ENCODE results near the gene HTRA1. TPM values are rescaled to one million over a fixed set of nuclear protein-coding genes. Genes with fewer than 3 reads are reported as not detected.

Gene HTRA1
- total and polyA plus RNA-seq, 7 donors, result 11.4 to 30.8 (median 11.8) TPM

DNA sequence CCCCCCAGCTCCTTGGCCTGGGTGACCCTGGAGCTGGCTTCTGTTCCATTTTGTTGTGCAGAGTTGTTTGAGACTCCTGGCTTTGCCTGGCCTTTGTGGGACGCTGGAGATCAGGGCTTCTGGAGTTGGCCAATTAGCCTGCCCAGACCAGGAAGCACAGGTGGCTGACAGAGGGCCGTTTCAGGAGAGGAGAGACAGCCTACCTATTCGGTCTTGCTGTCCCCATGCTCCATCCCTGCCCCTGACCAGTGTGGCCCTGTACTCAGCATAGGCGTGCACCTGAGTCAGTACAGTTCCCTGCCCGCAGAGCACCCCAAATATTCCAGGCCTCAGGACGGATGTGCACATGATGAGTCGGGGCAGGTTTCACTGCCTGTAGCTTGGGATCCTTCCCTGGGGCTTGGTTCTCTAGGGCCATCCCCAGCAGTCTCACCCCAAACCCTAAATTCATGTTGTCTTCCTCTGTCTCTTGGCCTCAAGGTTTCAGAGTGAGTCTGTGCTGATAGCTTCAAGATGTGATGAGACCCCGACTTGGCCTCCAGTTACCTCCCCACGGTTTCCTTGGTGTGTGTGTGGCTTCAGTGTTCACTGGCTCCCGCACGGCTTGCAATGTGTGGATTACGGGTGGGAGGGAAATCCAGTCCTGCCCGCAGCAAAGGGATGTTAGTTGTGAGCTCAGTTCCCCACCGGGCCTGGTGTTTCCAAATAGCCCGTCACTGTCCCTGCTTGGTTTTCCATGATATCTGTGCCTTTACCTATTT is 44.7 kb downstream of the HTRA1 start:
- Histone ChIP-seq H3K9me3 (no peaks in the 10 kb centered on the region), H3K4me1 (no peaks in the 10 kb centered on the region), H3K27me3 (ENCODE audit: insufficient read depth in 3 of 3, low read length in 2 of 3) (no peaks in the 10 kb centered on the region), H3K4me3 (no peak overlapping the region), H3K27ac (no peak overlapping the region), H3K36me3 (ENCODE audit: insufficient read depth in 1 of 2, low read depth in 1 of 2) (peaks cover 0 to 12% of the 10 kb centered on the region in 2 donors)
- ATAC-seq (no peak), DNase-seq (no peak)
- TF ChIP-seq, protein P1, sequence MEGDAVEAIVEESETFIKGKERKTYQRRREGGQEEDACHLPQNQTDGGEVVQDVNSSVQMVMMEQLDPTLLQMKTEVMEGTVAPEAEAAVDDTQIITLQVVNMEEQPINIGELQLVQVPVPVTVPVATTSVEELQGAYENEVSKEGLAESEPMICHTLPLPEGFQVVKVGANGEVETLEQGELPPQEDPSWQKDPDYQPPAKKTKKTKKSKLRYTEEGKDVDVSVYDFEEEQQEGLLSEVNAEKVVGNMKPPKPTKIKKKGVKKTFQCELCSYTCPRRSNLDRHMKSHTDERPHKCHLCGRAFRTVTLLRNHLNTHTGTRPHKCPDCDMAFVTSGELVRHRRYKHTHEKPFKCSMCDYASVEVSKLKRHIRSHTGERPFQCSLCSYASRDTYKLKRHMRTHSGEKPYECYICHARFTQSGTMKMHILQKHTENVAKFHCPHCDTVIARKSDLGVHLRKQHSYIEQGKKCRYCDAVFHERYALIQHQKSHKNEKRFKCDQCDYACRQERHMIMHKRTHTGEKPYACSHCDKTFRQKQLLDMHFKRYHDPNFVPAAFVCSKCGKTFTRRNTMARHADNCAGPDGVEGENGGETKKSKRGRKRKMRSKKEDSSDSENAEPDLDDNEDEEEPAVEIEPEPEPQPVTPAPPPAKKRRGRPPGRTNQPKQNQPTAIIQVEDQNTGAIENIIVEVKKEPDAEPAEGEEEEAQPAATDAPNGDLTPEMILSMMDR (IDR thresholded peaks at IDR 0.05), result no peak
- 87 to 92% (median 88%) methylated on average over 15 of the region's 15 CpGs for WGBS, 3 donors
- intact Hi-C loops (cut with DNase I), result no loop called here

DNA sequence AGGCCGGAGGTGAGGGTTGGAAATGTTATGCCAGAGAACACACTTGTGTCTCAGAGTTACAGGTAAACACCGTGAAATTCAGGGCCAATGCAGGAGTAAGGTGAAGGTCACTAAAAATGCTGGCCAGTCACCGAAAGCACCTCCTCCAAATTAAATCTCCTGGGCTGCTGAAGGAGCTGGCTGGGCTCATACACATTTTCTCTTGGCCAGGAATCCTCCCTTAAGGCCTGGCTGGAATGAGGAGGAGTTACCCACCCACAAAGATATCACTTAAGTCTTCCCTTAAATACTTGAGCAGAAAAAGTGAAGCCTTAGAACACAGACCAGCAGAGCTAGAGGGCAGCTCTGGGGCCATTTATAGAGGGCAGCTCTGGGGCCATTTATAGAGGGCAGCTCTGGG is 46.3 kb downstream of the HTRA1 start:
- TF ChIP-seq, protein P1 (IDR thresholded peaks at IDR 0.05), result no peak
- no peak for DNase-seq
- peaks cover 0 to 21% of the 10 kb centered on the region in 2 donors for H3K36me3 ChIP-seq (ENCODE audit: insufficient read depth in 1 of 2, low read depth in 1 of 2)
- no peaks in the 10 kb centered on the region for H3K4me1 ChIP-seq
- 86 to 90% (median 90%) methylated on average over 3 of the region's 3 CpGs for WGBS, 3 donors
- ATAC-seq, result no peak
- intact Hi-C loops (cut with DNase I), result no loop called here
- H3K27me3 ChIP-seq (ENCODE audit: insufficient read depth in 3 of 3, low read length in 2 of 3), result no peaks in the 10 kb centered on the region
- no peak overlapping the region for H3K4me3 ChIP-seq
- no peaks in the 10 kb centered on the region for H3K9me3 ChIP-seq
- H3K27ac ChIP-seq, result no peak overlapping the region

DNA sequence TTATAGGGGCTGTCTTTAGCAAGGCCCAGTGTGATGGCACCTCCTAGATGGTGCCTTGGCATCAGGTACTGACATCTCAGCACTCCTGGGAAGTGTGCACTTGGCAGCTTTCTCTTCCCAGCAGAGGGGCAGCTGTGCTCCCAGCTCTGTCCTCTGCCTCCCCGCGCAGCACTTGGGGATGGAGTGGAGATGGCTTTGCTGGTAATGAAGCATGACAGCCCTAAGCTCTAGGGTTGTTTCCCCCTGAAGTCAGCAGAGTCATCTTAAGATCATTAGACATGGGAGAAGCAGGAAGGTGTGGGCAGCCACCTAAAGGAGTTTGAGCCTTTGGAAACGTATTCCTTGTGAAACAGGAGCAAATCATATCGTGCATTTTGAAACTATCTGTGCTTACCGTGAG is 46.7 kb downstream of the HTRA1 start:
- TF ChIP-seq, protein P1 (IDR thresholded peaks at IDR 0.05), result no peak
- intact Hi-C loops (cut with DNase I), result no loop called here
- ATAC-seq (no peak), DNase-seq (no peak)
- no peak overlapping the region for H3K4me3 ChIP-seq
- H3K27ac ChIP-seq, result no peak overlapping the region
- H3K36me3 ChIP-seq (ENCODE audit: insufficient read depth in 1 of 2, low read depth in 1 of 2), result peaks cover 0 to 21% of the 10 kb centered on the region in 2 donors
- no peaks in the 10 kb centered on the region for H3K9me3 ChIP-seq
- no peaks in the 10 kb centered on the region for H3K27me3 ChIP-seq (ENCODE audit: insufficient read depth in 3 of 3, low read length in 2 of 3)
- WGBS, 3 donors, result 75 to 80% (median 77%) methylated on average over 5 of the region's 5 CpGs
- H3K4me1 ChIP-seq, result no peaks in the 10 kb centered on the region

DNA sequence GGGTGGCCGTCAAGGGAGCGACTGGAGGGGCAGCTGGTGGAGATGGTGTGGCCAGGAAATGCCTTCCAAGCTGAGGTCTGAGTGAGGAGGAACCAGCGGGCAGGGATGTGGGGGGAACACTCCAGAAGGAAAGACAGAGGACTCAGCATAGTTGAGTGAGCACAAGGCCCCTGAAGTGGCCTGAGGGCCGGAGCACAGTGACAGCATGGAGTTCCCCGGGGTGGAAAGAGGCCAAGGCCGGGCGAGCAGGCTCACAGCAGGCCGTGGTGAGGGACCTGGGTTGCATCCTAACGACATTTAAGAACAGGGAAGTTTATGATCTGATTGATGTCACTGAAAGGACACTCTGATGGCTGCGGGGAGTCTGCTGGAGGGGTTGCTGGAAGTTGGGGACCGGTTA is 48.0 kb downstream of the HTRA1 start:
- Histone ChIP-seq H3K36me3 (ENCODE audit: insufficient read depth in 1 of 2, low read depth in 1 of 2) (peaks cover 0 to 21% of the 10 kb centered on the region in 2 donors), H3K9me3 (no peaks in the 10 kb centered on the region), H3K27ac (no peak overlapping the region), H3K4me3 (no peak overlapping the region), H3K27me3 (ENCODE audit: insufficient read depth in 3 of 3, low read length in 2 of 3) (no peaks in the 10 kb centered on the region), H3K4me1 (no peaks in the 10 kb centered on the region)
- WGBS, 3 donors, result 85 to 88% (median 87%) methylated on average over 11 of the region's 11 CpGs
- intact Hi-C loops (cut with DNase I), result no loop called here
- DNase-seq (no peak), ATAC-seq (no peak)
- TF ChIP-seq, protein P1 (IDR thresholded peaks at IDR 0.05), result no peak

GRCh38 chr10:122510326-122510725 is 49.0 kb downstream of the HTRA1 start:
- Histone ChIP-seq H3K27ac (no peak overlapping the region), H3K36me3 (ENCODE audit: insufficient read depth in 1 of 2, low read depth in 1 of 2) (peaks cover 0 to 25% of the 10 kb centered on the region in 2 donors), H3K9me3 (no peaks in the 10 kb centered on the region), H3K27me3 (ENCODE audit: insufficient read depth in 3 of 3, low read length in 2 of 3) (no peaks in the 10 kb centered on the region), H3K4me3 (no peak overlapping the region), H3K4me1 (no peaks in the 10 kb centered on the region)
- 85 to 90% (median 89%) methylated on average over 11 of the region's 11 CpGs for WGBS, 3 donors
- intact Hi-C loops (cut with DNase I), result no loop called here
- TF ChIP-seq, protein P1 (IDR thresholded peaks at IDR 0.05), result no peak
- DNase-seq, result no peak
- ATAC-seq, result no peak

Data from psoas muscle (tissue), 8 donors.